K562 (cell line): ENCODE data around the gene N4BP2. TPM values are rescaled to one million over a fixed set of nuclear protein-coding genes. Genes with fewer than 3 reads are reported as not detected.

ENCODE experiments used
- ATAC-seq: fragments of 200-7000 bp; cut with Tn5 transposase; 3 replicates; pipeline ENCODE4 v1.9.1; 2020; ENCODE audit warnings: moderate library complexity
- BruUV-seq: library from RNA; stranded (reverse); fragments of 400-500 nt; replicated peaks from 2 replicates; lab custom pipeline; 2021; lab: Mats Ljungman, UMichigan
- CTCF ChIA-PET: fragments of 300-600 bp; formaldehyde crosslinking; extraction: SDS; loops from one replicate; lab custom pipeline; 2021; ENCODE audit warnings: low intra/inter-chr PET ratio; lab: Yijun Ruan, JAX
- POLR2A ChIA-PET: fragments of 300-600, 350-650 bp; sonication (Branson Sonifier 250); formaldehyde crosslinking; extraction: SDS; loops from one replicate; lab custom pipeline; 2021; ENCODE audit warnings: antibody characterized with exemption, inconsistent platforms; lab: Yijun Ruan, JAX
- DNase-seq, 4 experiments: peaks; one replicate each; pipeline versions ENCODE4 v3.0.0 to v3.0.0-alpha.2; 2011 to 2018; ENCODE audit warnings: low spot score in 3 of 4, mixed read lengths in 3 of 4; ENCODE audit errors: extremely low read depth in 1 of 4
- FAIRE-seq: peaks from 2 replicates; lab custom pipeline; 2011; peaks lifted over from hg19 to GRCh38; lab: Jason Lieb, UNC
- H2AFZ ChIP-seq: 2 replicates; pipeline ENCODE4 v1.6.0; 2011; ENCODE audit warnings: low read depth, low read length, control low read depth, inconsistent platforms
- H3K27ac ChIP-seq: fragments of 200-600 bp; 3 replicates; pipeline ENCODE4 v1.8.0; 2011; ENCODE audit warnings: low read depth, mild to moderate bottlenecking, control low read depth, inconsistent platforms, low read length, moderate library complexity, mixed read lengths; ENCODE audit errors: extremely low read depth
- H3K27me3 ChIP-seq, 2 experiments: fragments of 300-600 bp in 1 of 2; 2 replicates in 1 of 2; 3 replicates in 1 of 2; pipeline versions ENCODE4 v1.6.0 to v1.8.0; 2011; ENCODE audit warnings: inconsistent platforms in 2 of 2, low read length in 2 of 2, mild to moderate bottlenecking in 1 of 2, mixed read lengths in 1 of 2, moderate library complexity in 1 of 2; ENCODE audit not compliant: control insufficient read depth in 2 of 2, insufficient read depth in 2 of 2
- H3K36me3 ChIP-seq: fragments of 300-600 bp; 3 replicates; pipeline ENCODE4 v1.8.0; 2011; ENCODE audit warnings: mild to moderate bottlenecking, low read length, inconsistent platforms; ENCODE audit not compliant: control insufficient read depth, insufficient read depth
- H3K4me1 ChIP-seq, 2 experiments: fragments of 200-600 bp in 1 of 2; replicated peaks in 1 of 2; 2 replicates in 1 of 2; 3 replicates in 1 of 2; pipeline versions ENCODE4 v1.5.1 to v1.8.0; 2011; ENCODE audit warnings: inconsistent platforms in 2 of 2, low read length in 2 of 2, mild to moderate bottlenecking in 1 of 2, mixed read lengths in 1 of 2, moderate library complexity in 1 of 2; ENCODE audit not compliant: control insufficient read depth in 2 of 2, insufficient read depth in 2 of 2
- H3K4me2 ChIP-seq: 2 replicates; pipeline ENCODE4 v1.6.1; 2011; ENCODE audit warnings: low read length, control low read depth, inconsistent platforms, mixed read lengths; ENCODE audit not compliant: insufficient read depth
- H3K4me3 ChIP-seq: fragments of 200-600 bp; sonication (generic), shearing (Covaris generic); 2 replicates; pipeline ENCODE4 v1.5.1; 2016; ENCODE audit warnings: control low read depth, inconsistent platforms
- H3K79me2 ChIP-seq: fragments of 200-600 bp; 3 replicates; pipeline ENCODE4 v1.8.0; 2011; ENCODE audit warnings: low read length, inconsistent platforms; ENCODE audit not compliant: control insufficient read depth, insufficient read depth
- H3K9ac ChIP-seq, 2 experiments: 2 replicates each; pipeline versions ENCODE4 v1.6.0 to v1.6.1; 2011; ENCODE audit warnings: low read depth in 2 of 2, low read length in 2 of 2, control low read depth in 1 of 2, inconsistent platforms in 1 of 2, mild to moderate bottlenecking in 1 of 2, mixed read lengths in 1 of 2; ENCODE audit not compliant: insufficient read depth in 1 of 2
- H3K9me1 ChIP-seq: one replicate; pipeline ENCODE4 v1.6.0; 2011; ENCODE audit warnings: inconsistent platforms, mild to moderate bottlenecking, low read length, moderate library complexity; ENCODE audit not compliant: control insufficient read depth, insufficient read depth
- H3K9me3 ChIP-seq: replicated peaks from 2 replicates; pipeline ENCODE4 v1.5.1; 2011; ENCODE audit warnings: low read depth, low read length, inconsistent platforms; ENCODE audit not compliant: control insufficient read depth, insufficient read depth
- H4K20me1 ChIP-seq: replicated peaks from 2 replicates; pipeline ENCODE4 v1.6.1; 2011; ENCODE audit warnings: low read length, inconsistent platforms, mixed read lengths; ENCODE audit not compliant: control insufficient read depth, insufficient read depth
- ARID1B ChIP-seq: fragments of 450-650 bp; IDR thresholded peaks from 2 replicates; pipeline ENCODE4 v1.6.1; 2016; ENCODE audit warnings: antibody characterized with exemption, mild to moderate bottlenecking, inconsistent platforms
- ARNT ChIP-seq, 2 experiments: fragments of 450-650 bp; IDR thresholded peaks; 2 replicates each; pipeline ENCODE4 v1.6.1; 2016; ENCODE audit warnings: mild to moderate bottlenecking in 1 of 2
- BCL6 ChIP-seq: fragments of 250-450 bp; sonication (Bioruptor Pico); IDR thresholded peaks from 2 replicates; pipeline ENCODE4 v1.4.0; 2020
- CBX1 ChIP-seq: sonication (generic); IDR thresholded peaks from 2 replicates; pipeline ENCODE4 v1.6.1; 2016; ENCODE audit warnings: antibody characterized with exemption, low read depth, mild to moderate bottlenecking
- MAFG ChIP-seq: fragments of 450-650 bp; conservative IDR thresholded peaks from 2 replicates; pipeline ENCODE4 v1.6.1; 2016; ENCODE audit warnings: missing genetic modification characterization, missing compliant biosample characterization
- PURB ChIP-seq: sonication (generic); formaldehyde crosslinking; IDR thresholded peaks from 2 replicates; pipeline ENCODE4 v1.9.0; 2021; ENCODE audit warnings: low read depth, mild to moderate bottlenecking, missing genetic modification reagents
- RHOXF2B ChIP-seq: fragments of 250-450 bp; sonication (Bioruptor Pico); conservative IDR thresholded peaks from 2 replicates; pipeline ENCODE4 v1.5.1; 2021
- SMARCA5 ChIP-seq: fragments of 450-650 bp; IDR thresholded peaks from 2 replicates; pipeline ENCODE4 v1.6.1; 2016
- SREBF2 ChIP-seq: sonication (generic); formaldehyde crosslinking; IDR thresholded peaks from 2 replicates; pipeline ENCODE4 v1.4.0; 2020; ENCODE audit warnings: mild to moderate bottlenecking, missing genetic modification reagents
- SRF ChIP-seq, 2 experiments: fragments of 250-450, 450-650 bp in 1 of 2; sonication (Bioruptor Pico) in 1 of 2; sonication (generic) in 1 of 2; formaldehyde crosslinking; IDR thresholded peaks; 2 replicates each; pipeline versions ENCODE4 v1.5.0 to v1.5.1; 2020 to 2022; ENCODE audit warnings: mild to moderate bottlenecking in 1 of 2, missing genetic modification reagents in 1 of 2
- WGBS: fragments of 100-300 bp; shearing (Covaris generic); methylation state at CpG from one replicate; pipeline ENCODE4 v1.1.6; 2016; ENCODE audit warnings: low coverage, mixed read lengths; ENCODE audit not compliant: insufficient coverage; ENCODE audit errors: missing lambda C conversion rate; 5-methylcytosine and 5-hydroxymethylcytosine counted together
- in situ Hi-C: fragments of 300-500 bp; cut with MboI; formaldehyde crosslinking; loops from 4 replicates; pipeline ENCODE4 v1.15.0; 2018; ENCODE audit warnings: inconsistent platforms, mixed read lengths
- intact Hi-C: fragments of 100-400 bp; cut with micrococcal nuclease; formaldehyde crosslinking; loops from 2 replicates; pipeline ENCODE4 v1.14.2; 2022
- polyA plus RNA-seq, 8 experiments: library from polyadenylated mRNA; depleted of rRNA in 4 of 8; stranded (reverse) in 5 of 8; unstranded in 3 of 8; fragments of >200 nt; fragmentation: Nextera tagmentation in 2 of 8; fragmentation: Illumina TruSeq in 1 of 8; extraction: Ambion mirVana in 2 of 8; extraction: Trizol in 1 of 8; gene quantifications; 2 replicates each; pipeline versions ENCODE4 v1.2.1 to v1.2.3, GENCODE V29; 2011 to 2014; ENCODE audit warnings: inconsistent platforms in 1 of 8, missing spikeins in 1 of 8
- total RNA-seq, 7 experiments: library from RNA; depleted of rRNA in 6 of 7; stranded (reverse); fragments of >200 nt in 6 of 7; fragmentation: Illumina TruSeq in 2 of 7; extraction: Trizol in 2 of 7; gene quantifications; 2 replicates each; pipeline versions ENCODE4 v1.2.1 to v1.2.3, GENCODE V29; 2011 to 2021; ENCODE audit warnings: low replicate concordance in 1 of 7

Gene N4BP2
- total and polyA plus RNA-seq, 9 of the 15 experiments (the other 6 are each of a cell fraction or from before 2014, with no cell fraction given): 2.7 to 12.6 (median 7.6) TPM

GRCh38 chr4:40122941-40123340 lies 66.3 kb downstream of the N4BP2 start:
- Histone ChIP-seq H3K9me1 (no peaks in the 10 kb centered on the region), H2AFZ (no peak overlapping the region), H3K4me1 (peaks cover 0 to 28% of the 10 kb centered on the region in 2 experiments; a peak in 3 of 5 replicates), H3K27me3 (no peaks in the 10 kb centered on the region), H3K36me3 (peaks cover 11% of the 10 kb centered on the region; the same call in 1 of the 3 replicates), H3K4me2 (no peak overlapping the region), H3K9ac (no peak overlapping the region), H3K4me3 (no peak overlapping the region), H3K27ac (no peak overlapping the region), H3K9me3 (no peaks in the 10 kb centered on the region), H4K20me1 (no peaks in the 10 kb centered on the region), H3K79me2 (no peaks in the 10 kb centered on the region)
- TF ChIP-seq BCL6 (CRISPR knock-in tag): no peak
- no peak for TF ChIP-seq MAFG (tag)
- TF ChIP-seq CBX1: no peak
- TF ChIP-seq PURB (CRISPR knock-in tag): no peak
- TF ChIP-seq SMARCA5: no peak
- TF ChIP-seq ARNT (IDR thresholded peaks at IDR 0.05): no peak
- no peak for TF ChIP-seq ARID1B
- TF ChIP-seq SRF (CRISPR knock-in tag; IDR thresholded peaks at IDR 0.05): no peak
- no peak for TF ChIP-seq RHOXF2B
- no peak for TF ChIP-seq SREBF2 (CRISPR knock-in tag)
- intact Hi-C loops (loop anchor here (5.0 kb wide), 1 partner anchor 66 kb away; the partner anchor contains the start of gene N4BP2), in situ Hi-C loops (no loop called here)
- ChIA-PET CTCF (no interaction called here), POLR2A (interaction anchor here (1.5 kb wide), 1 partner anchor 67 kb away, joined by 3 read pairs; no protein-coding TSS in a partner anchor)
- DNase-seq: no peak
- ATAC-seq: no peak
- no peak for FAIRE-seq
- WGBS: 77% methylated on average over 1 of the region's 1 CpG
- no TSS peak for BruUV-seq
